Kidney tubule cell (primary cell): Measurements from ENCODE around the gene MBP.
"Not testable (repeated sequence)": the region's sequence is repeated elsewhere in the genome, so short reads cannot be mapped to it uniquely, and the experiment has no call there.

Experiments used
- DNase-seq: peaks from one replicate; pipeline ENCODE4 v3.0.0-alpha.2; 2018; ENCODE audit warnings: low spot score

Gene MBP

GRCh38 chr18:76970770-76971559 lies 161.6 kb downstream of the MBP start:
- no peak for DNase-seq

- DNase-seq: no peak
These were observed 164.7 kb downstream of the MBP start for GRCh38 chr18:76967721-76968472.

GRCh38 chr18:76967299-76967698 lies 165.3 kb downstream of the MBP start:
- DNase-seq: not testable (repeated sequence)

- DNase-seq: not testable (repeated sequence)
These were observed 166.9 kb downstream of the MBP start for GRCh38 chr18:76965555-76966151.

GRCh38 chr18:76963936-76964335 lies 168.6 kb downstream of the MBP start:
- no peak for DNase-seq

- DNase-seq: no peak
These were observed 169.7 kb downstream of the MBP start for GRCh38 chr18:76962851-76963250.

- DNase-seq: no peak
These were observed 172.0 kb downstream of the MBP start for GRCh38 chr18:76960528-76961035.

- no peak for DNase-seq
These were observed 173.0 kb downstream of the MBP start for GRCh38 chr18:76959605-76960004.

- peak; percentile 42 for DNase-seq
These were observed 173.8 kb downstream of the MBP start for GRCh38 chr18:76958692-76959341.

GRCh38 chr18:76957384-76958355 lies 174.9 kb downstream of the MBP start:
- DNase-seq: no peak

GRCh38 chr18:76956648-76957047 lies 175.9 kb downstream of the MBP start:
- DNase-seq: no peak

- peak; percentile 57 for DNase-seq
These were observed 176.9 kb downstream of the MBP start for GRCh38 chr18:76955524-76956170.

GRCh38 chr18:76953583-76954233 lies 178.9 kb downstream of the MBP start:
- DNase-seq: peak; percentile 29

GRCh38 chr18:76953156-76953555 lies 179.4 kb downstream of the MBP start:
- DNase-seq: no peak

GRCh38 chr18:76952747-76953146 lies 179.8 kb downstream of the MBP start:
- no peak for DNase-seq

GRCh38 chr18:76951456-76952247 lies 180.9 kb downstream of the MBP start:
- DNase-seq: peak; percentile 25

- DNase-seq: no peak
These were observed 184.2 kb downstream of the MBP start for GRCh38 chr18:76948345-76948744.

- not testable (repeated sequence) for DNase-seq
These were observed 188.2 kb downstream of the MBP start for GRCh38 chr18:76944346-76944745.
